GM19193 (cell line): ENCODE results near the gene USP4.

Experiments used
- POLR2A ChIP-seq: IDR thresholded peaks from 4 replicates; pipeline ENCODE4 v1.6.1; 2011; ENCODE audit not compliant: insufficient read depth, insufficient read length; ENCODE audit errors: extremely low read depth

USP4 gene, protein sequence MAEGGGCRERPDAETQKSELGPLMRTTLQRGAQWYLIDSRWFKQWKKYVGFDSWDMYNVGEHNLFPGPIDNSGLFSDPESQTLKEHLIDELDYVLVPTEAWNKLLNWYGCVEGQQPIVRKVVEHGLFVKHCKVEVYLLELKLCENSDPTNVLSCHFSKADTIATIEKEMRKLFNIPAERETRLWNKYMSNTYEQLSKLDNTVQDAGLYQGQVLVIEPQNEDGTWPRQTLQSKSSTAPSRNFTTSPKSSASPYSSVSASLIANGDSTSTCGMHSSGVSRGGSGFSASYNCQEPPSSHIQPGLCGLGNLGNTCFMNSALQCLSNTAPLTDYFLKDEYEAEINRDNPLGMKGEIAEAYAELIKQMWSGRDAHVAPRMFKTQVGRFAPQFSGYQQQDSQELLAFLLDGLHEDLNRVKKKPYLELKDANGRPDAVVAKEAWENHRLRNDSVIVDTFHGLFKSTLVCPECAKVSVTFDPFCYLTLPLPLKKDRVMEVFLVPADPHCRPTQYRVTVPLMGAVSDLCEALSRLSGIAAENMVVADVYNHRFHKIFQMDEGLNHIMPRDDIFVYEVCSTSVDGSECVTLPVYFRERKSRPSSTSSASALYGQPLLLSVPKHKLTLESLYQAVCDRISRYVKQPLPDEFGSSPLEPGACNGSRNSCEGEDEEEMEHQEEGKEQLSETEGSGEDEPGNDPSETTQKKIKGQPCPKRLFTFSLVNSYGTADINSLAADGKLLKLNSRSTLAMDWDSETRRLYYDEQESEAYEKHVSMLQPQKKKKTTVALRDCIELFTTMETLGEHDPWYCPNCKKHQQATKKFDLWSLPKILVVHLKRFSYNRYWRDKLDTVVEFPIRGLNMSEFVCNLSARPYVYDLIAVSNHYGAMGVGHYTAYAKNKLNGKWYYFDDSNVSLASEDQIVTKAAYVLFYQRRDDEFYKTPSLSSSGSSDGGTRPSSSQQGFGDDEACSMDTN

DNA sequence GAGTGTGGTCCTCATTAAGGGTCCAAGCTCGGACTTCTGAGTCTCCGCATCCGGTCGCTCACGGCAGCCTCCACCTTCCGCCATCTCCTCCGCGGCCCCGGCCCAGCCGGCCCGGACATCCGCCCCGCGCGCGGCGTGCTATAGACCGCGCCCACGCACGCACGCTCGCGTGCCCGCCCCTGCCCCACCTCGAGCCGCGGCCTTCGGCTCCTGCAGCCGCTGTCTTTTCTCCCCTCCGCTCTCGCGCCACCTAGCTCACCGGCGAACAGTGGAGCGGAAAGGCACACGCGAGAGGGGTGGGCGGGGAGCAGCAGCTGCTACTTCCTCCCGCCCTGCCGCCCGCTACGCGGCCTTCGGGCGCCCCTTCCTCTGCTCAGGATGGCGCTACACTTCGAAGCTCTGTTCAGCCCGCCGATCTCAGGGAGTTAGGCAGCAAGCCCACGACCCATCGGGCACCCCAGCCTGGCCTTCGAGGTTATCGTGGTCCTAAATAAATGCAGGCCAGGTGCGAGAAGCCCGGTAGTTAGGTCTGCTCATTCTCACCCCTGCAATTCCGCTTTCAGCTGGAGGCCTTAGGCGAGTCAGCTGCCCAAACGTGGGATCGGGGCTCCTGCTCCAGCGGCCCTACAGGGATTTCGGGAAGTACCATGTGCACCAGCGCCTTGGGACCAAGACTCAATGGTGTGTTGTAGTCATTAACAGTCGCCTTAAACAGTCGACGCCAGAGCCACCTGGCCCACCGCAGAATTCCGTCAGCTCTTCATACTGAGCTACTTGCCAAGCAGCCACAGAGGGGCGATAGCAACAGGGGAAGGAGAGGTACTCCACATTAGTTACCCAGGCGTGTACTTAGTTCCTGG lies at the start of gene USP4:
Gene USP4 (minus strand): TSS at position 113 of the 860 bp plus-strand sequence. CDS start 29 bp downstream, at position 84.
- peak; percentile 90 for TF ChIP-seq POLR2A

DNA sequence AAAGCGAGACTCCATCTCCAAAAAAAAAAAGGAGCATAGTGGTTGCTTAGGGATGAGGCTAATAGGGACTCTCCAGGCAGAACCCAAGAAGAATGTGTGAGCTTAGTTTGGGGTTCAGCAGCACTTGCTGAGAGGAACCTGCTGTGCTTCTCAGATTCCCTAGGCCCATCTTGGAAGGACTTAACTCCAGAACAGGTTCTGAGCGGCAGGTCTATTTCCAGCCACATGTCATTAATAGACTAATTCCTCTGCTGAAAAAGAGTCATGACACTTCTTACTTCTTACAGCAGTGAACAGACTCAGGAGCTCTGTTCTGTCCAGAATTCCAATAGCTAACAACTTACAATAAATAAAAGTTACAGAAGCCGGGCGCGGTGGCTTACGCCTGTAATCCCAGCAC lies 49.4 kb upstream of the USP4 start:
- TF ChIP-seq POLR2A = no peak

DNA sequence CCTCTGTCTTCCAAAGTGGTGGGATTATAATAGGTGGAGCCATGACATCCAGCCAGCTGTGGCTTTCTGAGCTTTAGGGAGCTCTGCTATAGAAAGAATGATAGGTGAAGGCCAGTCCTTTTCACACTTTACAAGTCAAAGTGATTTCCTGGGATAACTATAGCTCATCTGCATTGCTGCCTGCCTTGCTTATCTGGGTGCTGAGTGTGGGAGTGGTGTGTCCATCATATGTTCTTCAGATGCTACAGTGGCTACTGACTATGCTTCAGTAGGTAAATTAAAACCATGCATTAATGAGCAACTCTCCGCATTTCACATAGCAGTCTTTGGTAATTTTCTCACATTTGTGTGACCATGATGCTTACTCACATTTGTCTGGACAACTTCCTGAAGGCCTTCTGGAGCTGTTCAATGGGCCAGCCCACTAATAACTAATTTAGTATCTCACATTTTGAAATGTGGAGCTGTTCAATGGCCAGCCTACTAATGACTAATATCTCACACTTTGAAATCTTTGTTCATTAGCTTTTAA lies 48.5 kb upstream of the USP4 start:
- TF ChIP-seq POLR2A = no peak

DNA sequence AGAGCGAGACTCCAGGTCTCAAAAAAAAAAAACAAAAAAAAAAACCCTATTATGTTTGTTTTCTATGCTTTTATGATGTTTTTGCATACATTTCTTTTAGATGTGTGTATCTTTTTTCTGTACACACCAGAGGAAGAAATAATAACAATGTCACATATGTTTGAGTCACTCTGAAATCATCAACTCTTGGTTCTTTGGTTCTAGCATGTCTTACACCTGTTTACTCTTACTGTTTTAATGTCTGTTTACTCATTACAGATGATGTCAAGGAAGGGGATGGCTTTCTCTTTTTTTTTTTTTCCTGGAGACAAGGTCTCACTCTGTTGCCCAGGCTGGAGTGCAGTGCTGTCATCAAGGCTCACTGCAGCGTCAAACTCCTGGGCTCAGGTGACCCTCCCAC lies 47.9 kb upstream of the USP4 start:
- TF ChIP-seq POLR2A = no peak

DNA sequence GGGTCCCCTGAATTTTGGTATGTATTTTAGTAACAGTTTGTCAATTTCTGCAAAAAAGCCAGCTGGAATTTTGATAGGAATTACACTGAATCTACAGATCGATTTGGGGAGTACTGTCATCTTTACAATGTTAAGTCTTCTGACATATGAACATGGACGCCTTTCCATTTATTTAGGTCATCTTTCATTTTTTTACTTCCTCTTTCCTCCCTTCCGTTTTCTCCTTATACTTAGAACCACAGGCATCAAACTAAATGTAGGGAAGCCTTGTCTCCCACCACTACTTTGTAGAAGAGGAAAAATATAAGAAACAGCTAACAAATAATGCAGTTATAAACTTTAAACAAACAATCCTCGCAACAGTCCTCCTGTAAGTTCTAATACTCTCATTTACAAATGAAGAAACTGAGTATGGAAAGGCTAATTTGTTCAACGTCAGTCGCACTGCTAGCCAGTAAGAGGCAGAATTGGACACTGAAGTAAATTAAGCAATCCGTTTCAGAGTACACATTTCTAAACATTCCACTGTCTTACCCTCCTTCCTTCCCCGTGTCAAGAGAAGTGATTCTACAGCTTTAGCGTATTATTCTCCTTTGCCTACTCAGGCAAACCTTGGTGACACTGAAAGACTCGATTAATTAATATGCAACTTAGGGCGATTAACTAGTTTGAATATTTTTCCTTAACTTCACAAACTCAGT lies 46.4 kb upstream of the USP4 start:
- no peak for TF ChIP-seq POLR2A

DNA sequence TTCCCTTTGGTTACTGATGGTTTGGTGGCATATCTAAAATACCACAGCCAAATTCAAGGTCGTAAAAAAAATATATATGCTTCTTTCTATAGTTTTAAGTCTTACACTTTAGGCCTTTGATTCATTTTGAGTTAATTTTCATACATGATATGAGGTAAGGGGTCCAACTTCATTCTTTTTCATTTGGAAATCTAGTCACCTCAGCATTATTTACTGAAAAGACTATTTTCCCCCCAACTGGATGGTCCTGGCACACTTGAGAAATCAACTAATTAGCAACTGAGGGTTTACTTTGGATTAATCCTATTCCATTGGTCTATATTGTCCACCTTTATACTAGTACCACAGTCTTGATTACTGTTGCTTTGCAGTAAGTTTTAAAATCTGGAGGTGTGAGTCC lies 45.8 kb upstream of the USP4 start:
- no peak for TF ChIP-seq POLR2A

DNA sequence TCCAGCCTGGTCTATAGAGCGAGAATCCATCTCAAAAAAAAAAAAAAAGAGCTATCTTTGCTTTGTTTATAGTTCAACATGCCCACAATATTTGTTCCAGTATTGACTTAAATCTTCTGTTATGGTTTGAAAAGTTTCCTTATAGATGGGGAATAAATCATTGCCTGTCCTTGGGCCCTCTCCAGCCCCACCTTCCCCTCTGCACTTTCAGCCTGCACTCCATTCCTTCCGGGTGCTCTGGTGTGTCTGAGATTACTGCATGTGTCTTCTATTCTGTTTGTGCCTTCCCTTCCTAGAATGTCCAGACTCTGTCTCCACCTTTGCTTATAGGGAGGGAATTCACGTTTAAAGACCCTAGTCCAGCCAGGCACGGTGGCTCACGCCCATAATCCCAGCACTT lies 43.5 kb upstream of the USP4 start:
- no peak for TF ChIP-seq POLR2A

DNA sequence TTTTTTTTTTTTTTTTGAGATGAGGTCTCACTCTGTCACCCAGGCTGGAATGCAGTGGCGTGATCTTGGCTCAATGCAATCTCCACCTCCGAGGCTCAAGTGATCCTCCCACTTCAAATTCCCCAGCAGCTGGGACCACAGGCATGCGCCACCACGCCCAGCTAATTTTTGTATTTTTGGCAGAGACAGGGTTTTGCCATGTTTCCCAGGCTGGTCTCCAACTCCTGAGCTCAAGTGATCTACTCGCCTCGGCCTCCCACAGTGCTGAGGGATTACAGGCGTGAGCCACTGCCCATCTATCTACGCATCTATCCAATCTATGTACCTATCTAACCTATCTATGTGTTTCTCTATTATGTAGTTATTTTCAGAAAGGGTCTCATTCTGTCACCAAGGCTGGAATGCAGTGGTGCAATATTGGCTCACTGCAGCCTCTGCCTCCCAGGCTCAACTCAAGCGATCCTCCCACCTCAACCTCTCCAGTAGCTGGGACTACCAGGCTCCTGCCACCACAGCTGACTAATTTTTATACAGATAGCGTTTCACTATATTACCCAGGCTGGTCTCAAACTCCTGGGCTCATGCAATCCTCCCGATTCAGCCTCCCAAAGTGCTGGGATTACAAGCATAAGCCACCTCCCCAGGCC lies 38.5 kb upstream of the USP4 start:
- no peak for TF ChIP-seq POLR2A

DNA sequence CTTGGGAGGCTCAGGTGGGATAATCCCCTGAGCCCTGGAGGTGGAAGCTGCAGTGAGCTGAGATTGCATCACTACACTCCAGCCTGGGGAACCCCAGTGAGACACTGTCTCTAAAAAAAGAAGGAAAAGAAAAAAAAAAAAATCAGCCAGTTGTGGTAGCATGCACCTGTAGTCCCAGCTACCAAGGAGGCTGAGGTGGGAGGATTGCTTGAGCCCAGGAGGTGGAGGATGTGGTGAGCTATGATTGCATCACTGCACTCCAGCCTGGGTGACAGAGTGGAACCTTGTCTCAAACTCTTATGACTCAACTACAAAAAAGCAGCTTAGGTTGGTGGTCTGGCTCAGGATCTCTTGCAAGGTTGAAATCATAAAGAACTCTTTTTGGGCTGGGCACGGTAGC lies 37.6 kb upstream of the USP4 start:
- no peak for TF ChIP-seq POLR2A

DNA sequence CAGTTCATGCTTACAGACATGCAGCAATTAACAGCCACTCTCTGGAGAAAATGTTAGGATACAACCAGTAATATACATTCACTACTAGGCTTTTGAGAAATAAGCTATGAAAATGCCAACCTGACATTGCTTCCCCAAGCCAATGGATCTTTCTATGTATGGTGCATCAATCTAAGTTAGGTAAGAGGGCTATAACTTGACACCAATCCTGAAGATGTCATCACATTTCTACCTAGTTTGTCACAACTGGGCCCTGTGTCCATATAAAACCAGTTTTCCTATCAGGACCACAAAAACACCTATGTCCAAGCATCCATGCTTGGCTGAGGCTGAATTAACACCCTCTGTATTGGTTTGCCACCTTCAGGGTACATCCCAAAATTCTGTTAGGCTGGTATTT lies 32.1 kb upstream of the USP4 start:
- no peak for TF ChIP-seq POLR2A

DNA sequence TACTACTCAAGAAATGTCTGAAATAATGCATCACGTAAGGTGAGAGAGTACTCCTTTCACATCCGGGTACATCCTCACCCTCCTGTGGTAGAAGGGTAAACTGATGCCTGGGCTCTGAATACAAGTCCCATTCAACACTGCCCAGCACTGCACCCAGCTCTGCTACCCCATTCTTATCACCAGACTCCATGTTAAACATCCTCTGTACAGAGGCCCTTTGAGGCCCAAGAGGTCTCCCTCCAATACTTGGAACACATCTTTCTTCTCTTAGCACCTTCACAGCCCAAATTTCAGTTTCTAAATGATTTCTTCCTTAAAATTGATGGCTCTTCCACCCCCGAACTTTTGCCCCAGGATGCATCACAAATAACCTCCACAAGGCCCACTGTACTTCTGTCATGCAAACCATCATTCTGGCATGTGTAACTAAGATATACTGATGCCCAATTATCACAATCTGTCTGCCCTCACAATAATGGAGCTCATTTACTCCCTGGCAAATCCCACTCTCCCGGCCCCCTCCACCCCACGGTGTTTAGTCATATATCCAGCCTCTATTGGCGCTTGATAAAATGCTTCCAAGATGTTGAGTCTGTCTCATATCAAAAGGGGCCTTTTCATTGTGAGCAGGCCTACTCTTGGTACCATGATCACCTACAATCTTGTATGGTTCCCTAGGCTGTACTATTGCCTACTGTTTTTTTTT lies 30.9 kb upstream of the USP4 start:
- TF ChIP-seq POLR2A = no peak

DNA sequence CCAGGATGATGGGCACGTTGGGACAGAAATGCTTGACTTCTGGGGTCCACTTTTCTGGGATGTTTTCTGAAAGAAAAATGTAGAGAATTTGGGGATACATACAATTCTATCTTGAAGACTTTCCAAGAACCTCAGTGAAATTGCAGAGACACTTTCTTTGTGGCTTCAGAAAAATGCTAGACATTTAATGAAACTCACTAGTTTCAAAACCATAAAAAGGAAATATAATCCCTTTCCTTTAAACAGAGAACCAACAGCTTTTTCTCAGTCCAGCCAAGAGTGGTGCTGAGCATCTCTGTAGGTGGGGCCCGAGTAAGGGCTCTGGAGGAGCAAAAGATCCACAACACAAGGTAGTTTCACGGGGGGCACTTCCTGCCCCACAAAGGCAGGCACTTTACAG lies 22.7 kb upstream of the USP4 start:
- TF ChIP-seq POLR2A = no peak

DNA sequence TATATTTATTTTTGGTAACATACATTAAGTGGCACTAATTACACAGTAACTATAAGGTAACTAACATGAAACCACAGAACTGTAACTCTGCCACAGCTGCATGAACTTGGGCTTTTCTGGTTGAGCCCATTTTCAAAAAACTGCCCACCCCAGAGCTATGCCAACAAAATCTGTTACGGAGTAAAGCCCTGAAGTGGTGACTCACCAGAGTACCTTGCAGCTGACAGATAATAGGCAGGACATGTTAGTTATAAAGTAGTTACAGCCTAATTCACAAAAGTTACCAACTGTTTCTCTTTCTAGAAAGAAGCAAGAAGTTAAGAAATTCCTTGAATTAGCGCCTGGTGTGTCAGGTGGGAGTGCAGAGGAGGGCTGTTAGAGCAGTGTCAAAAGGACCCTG lies 19.8 kb upstream of the USP4 start:
- no peak for TF ChIP-seq POLR2A
